ENCODE measurements around the gene JUND. TPM values are rescaled to one million over a fixed set of nuclear protein-coding genes. Genes with fewer than 3 reads are reported as not detected.

Gene JUND
- total RNA-seq, 1 donor from 2014 or later: 298 TPM

- intact Hi-C loops (cut with DNase I): loop anchor here (5.0 kb wide), 1 partner anchor 44 kb away; the partner anchor contains the start of gene LSM4
- ATAC-seq (no peak), DNase-seq (ENCODE audit: low spot score) (no peak)
Observed at GRCh38 chr19:18278521-18279265, 2.7 kb downstream of the JUND start.

- peak; percentile 90 for DNase-seq (ENCODE audit: low spot score)
- intact Hi-C loops (cut with DNase I): loop anchor here (5.0 kb wide), 1 partner anchor 47 kb away; the partner anchor contains the start of gene LSM4
- ATAC-seq: peak; percentile 85
Observed at GRCh38 chr19:18274781-18275356, 6.6 kb downstream of the JUND start.

- intact Hi-C loops (cut with DNase I): no loop called here
- ATAC-seq: peak; percentile 3
- no peak for DNase-seq (ENCODE audit: low spot score)
Observed at GRCh38 chr19:18274219-18274780, 7.1 kb downstream of the JUND start, which contains the start of gene IQCN. IQCN (minus strand) TSS chr19:18274452; CDS start chr19:18269478, 4,974 bp downstream.

- DNase-seq (ENCODE audit: low spot score) (no peak), ATAC-seq (no peak)
- intact Hi-C loops (cut with DNase I): no loop called here
Observed at GRCh38 chr19:18273561-18274218, 7.7 kb downstream of the JUND start.

- DNase-seq (ENCODE audit: low spot score): no peak
- no peak for ATAC-seq
- intact Hi-C loops (cut with DNase I): no loop called here
Observed at GRCh38 chr19:18271433-18271841, 10.0 kb downstream of the JUND start.

GRCh38 chr19:18270326-18270725 is 11.1 kb downstream of the JUND start:
- no peak for DNase-seq (ENCODE audit: low spot score)
- intact Hi-C loops (cut with DNase I): no loop called here
- no peak for ATAC-seq

- intact Hi-C loops (cut with DNase I): loop anchor here (10.0 kb wide), 1 partner anchor 1844 kb away; no protein-coding TSS in a partner anchor
Observed at GRCh38 chr19:18269070-18269723, 12.2 kb downstream of the JUND start.

GRCh38 chr19:18266771-18267686 is 14.4 kb downstream of the JUND start:
- DNase-seq (ENCODE audit: low spot score) (no peak), ATAC-seq (no peak)
- intact Hi-C loops (cut with DNase I): loop anchor here (10.0 kb wide), 1 partner anchor 1842 kb away; no protein-coding TSS in a partner anchor

More at GRCh38 chr19:18269070-18269723, 12.2 kb downstream of the JUND start:
- no peak for ATAC-seq
- no peak for DNase-seq (ENCODE audit: low spot score)

- intact Hi-C loops (cut with DNase I): loop anchor here (10.0 kb wide), 1 partner anchor 1841 kb away; no protein-coding TSS in a partner anchor
Observed at GRCh38 chr19:18265582-18265981, 15.8 kb downstream of the JUND start.

GRCh38 chr19:18264971-18265540 is 16.4 kb downstream of the JUND start:
- intact Hi-C loops (cut with DNase I): loop anchor here (10.0 kb wide), 1 partner anchor 1840 kb away; no protein-coding TSS in a partner anchor
- DNase-seq (ENCODE audit: low spot score) (no peak), ATAC-seq (no peak)

More at GRCh38 chr19:18265582-18265981, 15.8 kb downstream of the JUND start:
- ATAC-seq: no peak
- no peak for DNase-seq (ENCODE audit: low spot score)

GRCh38 chr19:18264137-18264854 is 17.1 kb downstream of the JUND start:
- no peak for ATAC-seq
- DNase-seq (ENCODE audit: low spot score): no peak
- intact Hi-C loops (cut with DNase I): loop anchor here (10.0 kb wide), 1 partner anchor 1839 kb away; no protein-coding TSS in a partner anchor

GRCh38 chr19:18263324-18264136 is 17.9 kb downstream of the JUND start:
- intact Hi-C loops (cut with DNase I): loop anchor here (10.0 kb wide), 1 partner anchor 1839 kb away; no protein-coding TSS in a partner anchor
- no peak for DNase-seq (ENCODE audit: low spot score)

GRCh38 chr19:18262917-18263316 is 18.5 kb downstream of the JUND start:
- DNase-seq (ENCODE audit: low spot score) (no peak), ATAC-seq (no peak)
- intact Hi-C loops (cut with DNase I): loop anchor here (10.0 kb wide), 1 partner anchor 1838 kb away; no protein-coding TSS in a partner anchor

More at GRCh38 chr19:18263324-18264136, 17.9 kb downstream of the JUND start:
- ATAC-seq: no peak

- intact Hi-C loops (cut with DNase I): loop anchor here (10.0 kb wide), 1 partner anchor 1837 kb away; no protein-coding TSS in a partner anchor
- ATAC-seq (no peak), DNase-seq (ENCODE audit: low spot score) (no peak)
Observed at GRCh38 chr19:18262144-18262543, 19.3 kb downstream of the JUND start.

- intact Hi-C loops (cut with DNase I): loop anchor here (10.0 kb wide), 1 partner anchor 1837 kb away; no protein-coding TSS in a partner anchor
- ATAC-seq: no peak
- DNase-seq (ENCODE audit: low spot score): no peak
Observed at GRCh38 chr19:18261474-18261873, 19.9 kb downstream of the JUND start.
